H9 (cell line): ENCODE measurements around the gene CEP152. TPM values are rescaled to one million over a fixed set of nuclear protein-coding genes. Genes with fewer than 3 reads are reported as not detected.

Experiments used
- DNase-seq: peaks from one replicate; pipeline ENCODE4 v3.0.0-alpha.2; 2017
- H2AFZ ChIP-seq: one replicate; pipeline ENCODE4 v1.6.1; 2013; ENCODE audit warnings: mild to moderate bottlenecking, low read length, control low read depth, moderate library complexity
- H2AK5ac ChIP-seq: 2 replicates; pipeline ENCODE4 v1.6.1; 2013; ENCODE audit warnings: low read length, control low read depth, mixed read lengths; ENCODE audit not compliant: insufficient read length
- H2BK120ac ChIP-seq: one replicate; pipeline ENCODE4 v1.6.1; 2013; ENCODE audit warnings: low read depth, mild to moderate bottlenecking, low read length, control low read depth, inconsistent platforms; ENCODE audit not compliant: poor library complexity, severe bottlenecking
- H2BK12ac ChIP-seq: 2 replicates; pipeline ENCODE4 v1.6.1; 2013; ENCODE audit warnings: low read length, control low read depth, mixed read lengths, low read depth; ENCODE audit not compliant: insufficient read length
- H2BK15ac ChIP-seq: 2 replicates; pipeline ENCODE4 v1.6.1; 2013; ENCODE audit warnings: low read depth, low read length, control low read depth
- H2BK20ac ChIP-seq: one replicate; pipeline ENCODE4 v1.6.1; 2013; ENCODE audit warnings: low read depth, mild to moderate bottlenecking, low read length, control low read depth, inconsistent platforms; ENCODE audit not compliant: poor library complexity, severe bottlenecking
- H2BK5ac ChIP-seq: 2 replicates; pipeline ENCODE4 v1.6.1; 2013; ENCODE audit warnings: low read length, control low read depth, mixed read lengths; ENCODE audit not compliant: insufficient read length
- H3K14ac ChIP-seq: 2 replicates; pipeline ENCODE4 v1.6.1; 2013; ENCODE audit warnings: low read length, control low read depth; ENCODE audit not compliant: insufficient read depth
- H3K18ac ChIP-seq: 2 replicates; pipeline ENCODE4 v1.6.1; 2013; ENCODE audit warnings: low read depth, mild to moderate bottlenecking, mixed read lengths, low read length, control low read depth; ENCODE audit not compliant: insufficient read length
- H3K23ac ChIP-seq: 2 replicates; pipeline ENCODE4 v1.6.1; 2013; ENCODE audit warnings: low read length, control low read depth, mixed read lengths, low read depth; ENCODE audit not compliant: insufficient read length
- H3K23me2 ChIP-seq: 2 replicates; pipeline ENCODE4 v1.6.1; 2013; ENCODE audit warnings: low read depth, mild to moderate bottlenecking, mixed read lengths, low read length, control low read depth; ENCODE audit not compliant: insufficient read length, poor library complexity, severe bottlenecking
- H3K27ac ChIP-seq: 2 replicates; pipeline ENCODE4 v1.5.1; 2013; ENCODE audit warnings: low read length, control low read depth, mixed read lengths, low read depth; ENCODE audit not compliant: insufficient read length
- H3K27me3 ChIP-seq: 2 replicates; pipeline ENCODE4 v1.6.1; 2013; ENCODE audit warnings: low read length, control low read depth, inconsistent platforms; ENCODE audit not compliant: insufficient read depth
- H3K4ac ChIP-seq: 2 replicates; pipeline ENCODE4 v1.6.1; 2013; ENCODE audit warnings: low read depth, mild to moderate bottlenecking, control low read depth, inconsistent platforms, low read length, moderate library complexity
- H3K4me1 ChIP-seq: 2 replicates; pipeline ENCODE4 v1.6.1; 2013; ENCODE audit warnings: low read length, control low read depth, inconsistent platforms; ENCODE audit not compliant: insufficient read depth
- H3K4me2 ChIP-seq: 2 replicates; pipeline ENCODE4 v1.6.1; 2013; ENCODE audit warnings: low read length, control low read depth, mixed read lengths; ENCODE audit not compliant: insufficient read length, insufficient read depth
- H3K56ac ChIP-seq: 2 replicates; pipeline ENCODE4 v1.6.1; 2013; ENCODE audit warnings: low read depth, mild to moderate bottlenecking, mixed read lengths, low read length, control low read depth; ENCODE audit not compliant: insufficient read length
- H3K79me1 ChIP-seq: 2 replicates; pipeline ENCODE4 v1.6.1; 2013; ENCODE audit warnings: low read depth, mild to moderate bottlenecking, moderate library complexity, low read length, control low read depth, inconsistent platforms; ENCODE audit not compliant: insufficient read depth, poor library complexity, severe bottlenecking
- H3K79me2 ChIP-seq: 2 replicates; pipeline ENCODE4 v1.6.1; 2013; ENCODE audit warnings: low read length, control low read depth, inconsistent platforms; ENCODE audit not compliant: insufficient read depth
- H3K9ac ChIP-seq: 2 replicates; pipeline ENCODE4 v1.6.1; 2013; ENCODE audit warnings: low read length, control low read depth, mixed read lengths; ENCODE audit not compliant: insufficient read length; ENCODE audit errors: extremely low read depth
- H3K9me3 ChIP-seq: one replicate; pipeline ENCODE4 v1.6.1; 2013; ENCODE audit warnings: low read depth, low read length, inconsistent platforms; ENCODE audit not compliant: control insufficient read depth
- H3T11ph ChIP-seq: one replicate; pipeline ENCODE4 v1.6.1; 2013; ENCODE audit warnings: mild to moderate bottlenecking, low read length, control low read depth, inconsistent platforms
- H4K20me1 ChIP-seq: one replicate; pipeline ENCODE4 v1.6.1; 2013; ENCODE audit not compliant: control insufficient read depth, insufficient read length, insufficient read depth
- H4K5ac ChIP-seq: 2 replicates; pipeline ENCODE4 v1.6.1; 2013; ENCODE audit warnings: low read depth, mild to moderate bottlenecking, mixed read lengths, low read length, control low read depth; ENCODE audit not compliant: insufficient read length
- H4K8ac ChIP-seq: replicated peaks from 2 replicates; pipeline ENCODE4 v1.6.1; 2013; ENCODE audit warnings: low read length, control low read depth, mixed read lengths, low read depth; ENCODE audit not compliant: insufficient read length
- H4K91ac ChIP-seq: 2 replicates; pipeline ENCODE4 v1.6.1; 2013; ENCODE audit warnings: low read depth, mild to moderate bottlenecking, moderate library complexity, mixed read lengths, low read length, control low read depth; ENCODE audit not compliant: insufficient read length
- H3K27ac Mint-ChIP-seq, 3 experiments: 2 replicates in 2 of 3; 3 replicates in 1 of 3; pipeline ENCODE4 v1.8.0; 2020 to 2021; ENCODE audit warnings: mixed read lengths in 3 of 3, mild to moderate bottlenecking in 1 of 3, moderate library complexity in 1 of 3
- H3K27me3 Mint-ChIP-seq: 2 replicates; pipeline ENCODE4 v1.8.0; 2021; ENCODE audit warnings: low read depth, mild to moderate bottlenecking, moderate library complexity, mixed read lengths
- H3K36me3 Mint-ChIP-seq, 3 experiments: 2 replicates in 2 of 3; 3 replicates in 1 of 3; pipeline ENCODE4 v1.8.0; 2020 to 2021; ENCODE audit warnings: low read depth in 3 of 3, mixed read lengths in 3 of 3; ENCODE audit not compliant: insufficient read depth in 1 of 3
- H3K4me1 Mint-ChIP-seq, 2 experiments: 2 replicates each; pipeline ENCODE4 v1.8.0; 2020; ENCODE audit warnings: mixed read lengths in 2 of 2
- H3K4me3 Mint-ChIP-seq, 2 experiments: 2 replicates in 1 of 2; 3 replicates in 1 of 2; pipeline ENCODE4 v1.8.0; 2020 to 2021; ENCODE audit warnings: mild to moderate bottlenecking in 2 of 2, mixed read lengths in 2 of 2, moderate library complexity in 1 of 2
- H3K9me3 Mint-ChIP-seq, 2 experiments: 2 replicates in 1 of 2; 3 replicates in 1 of 2; pipeline ENCODE4 v1.8.0; 2020; ENCODE audit warnings: mild to moderate bottlenecking in 2 of 2, mixed read lengths in 2 of 2, moderate library complexity in 1 of 2
- WGBS: extraction: QIAGEN DNeasy Blood & Tissue Kit; methylation state at CpG from one replicate; pipeline ENCODE4 v1.1.7; 2013; ENCODE audit warnings: missing lambda C conversion rate, low lambda C conversion rate, mixed read lengths; ENCODE audit not compliant: insufficient read length; ENCODE audit errors: extremely low coverage; 5-methylcytosine and 5-hydroxymethylcytosine counted together
- total RNA-seq: library from RNA; stranded (reverse); gene quantifications from 2 replicates; pipeline ENCODE4 v1.2.1, GENCODE V29; 2021
- TF ChIP-seq, protein P1 (sequence below): fragments of 200-600 bp; sonication (generic); conservative IDR thresholded peaks from 3 replicates; pipeline ENCODE4 v1.8.0; 2021; ENCODE audit warnings: antibody characterized with exemption, mild to moderate bottlenecking

The CEP152 gene
- total RNA-seq, 1 experiment from 2014 or later: 10.9 TPM

DNA sequence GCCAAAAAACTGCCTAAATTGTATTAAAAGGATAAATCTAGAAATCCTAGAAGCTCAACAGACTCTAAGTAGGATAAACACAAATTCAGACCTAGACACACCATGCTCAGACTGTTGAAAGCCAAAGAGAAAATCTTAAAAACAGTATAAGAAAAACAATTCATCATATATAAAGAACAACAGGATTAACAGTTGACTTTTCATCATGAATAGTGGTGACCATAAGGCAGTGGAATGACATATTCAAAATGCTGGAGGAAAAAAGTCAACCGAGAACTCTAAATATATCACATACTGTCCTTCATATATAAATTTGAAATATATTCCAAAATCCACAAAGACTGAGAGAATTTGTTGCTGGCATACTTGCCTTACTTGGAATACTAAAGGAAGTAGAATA lies 77.3 kb downstream of the CEP152 start:
- Histone ChIP-seq H3K14ac (no peak overlapping the region), H2BK15ac (no peak overlapping the region), H3K4ac (no peak overlapping the region), H3K56ac (no peak overlapping the region), H4K5ac (no peak overlapping the region), H2BK20ac (no peak overlapping the region), H3K9ac (no peak overlapping the region), H3K27ac (no peak overlapping the region), H3K18ac (no peak overlapping the region), H3K9me3 (no peaks in the 10 kb centered on the region), H3T11ph (no peak overlapping the region), H3K4me2 (no peak overlapping the region), H3K4me1 (no peaks in the 10 kb centered on the region), H4K91ac (no peak overlapping the region), H2AFZ (no peak overlapping the region), H2BK5ac (no peak overlapping the region), H3K79me1 (no peaks in the 10 kb centered on the region), H3K79me2 (no peaks in the 10 kb centered on the region), H3K23ac (no peak overlapping the region), H3K23me2 (no peaks in the 10 kb centered on the region), H2BK12ac (no peak overlapping the region), H4K8ac (no peak overlapping the region), H2AK5ac (no peak overlapping the region), H3K27me3 (no peaks in the 10 kb centered on the region), H2BK120ac (no peak overlapping the region), H4K20me1 (no peaks in the 10 kb centered on the region)
- no peak overlapping the region for H3K27ac Mint-ChIP-seq
- peaks cover 15 to 23% (median 20%) of the 10 kb centered on the region in 3 experiments for H3K36me3 Mint-ChIP-seq
- no peaks in the 10 kb centered on the region for H3K27me3 Mint-ChIP-seq
- DNase-seq: no peak
- H3K4me3 Mint-ChIP-seq: no peak overlapping the region
- H3K4me1 Mint-ChIP-seq: no peaks in the 10 kb centered on the region
- no CpG with 5 or more reads among the region's 1 CpG for WGBS
- peaks cover 7 to 10% of the 10 kb centered on the region in 2 experiments; a peak in 4 of 5 replicates for H3K9me3 Mint-ChIP-seq
- TF ChIP-seq, protein P1, sequence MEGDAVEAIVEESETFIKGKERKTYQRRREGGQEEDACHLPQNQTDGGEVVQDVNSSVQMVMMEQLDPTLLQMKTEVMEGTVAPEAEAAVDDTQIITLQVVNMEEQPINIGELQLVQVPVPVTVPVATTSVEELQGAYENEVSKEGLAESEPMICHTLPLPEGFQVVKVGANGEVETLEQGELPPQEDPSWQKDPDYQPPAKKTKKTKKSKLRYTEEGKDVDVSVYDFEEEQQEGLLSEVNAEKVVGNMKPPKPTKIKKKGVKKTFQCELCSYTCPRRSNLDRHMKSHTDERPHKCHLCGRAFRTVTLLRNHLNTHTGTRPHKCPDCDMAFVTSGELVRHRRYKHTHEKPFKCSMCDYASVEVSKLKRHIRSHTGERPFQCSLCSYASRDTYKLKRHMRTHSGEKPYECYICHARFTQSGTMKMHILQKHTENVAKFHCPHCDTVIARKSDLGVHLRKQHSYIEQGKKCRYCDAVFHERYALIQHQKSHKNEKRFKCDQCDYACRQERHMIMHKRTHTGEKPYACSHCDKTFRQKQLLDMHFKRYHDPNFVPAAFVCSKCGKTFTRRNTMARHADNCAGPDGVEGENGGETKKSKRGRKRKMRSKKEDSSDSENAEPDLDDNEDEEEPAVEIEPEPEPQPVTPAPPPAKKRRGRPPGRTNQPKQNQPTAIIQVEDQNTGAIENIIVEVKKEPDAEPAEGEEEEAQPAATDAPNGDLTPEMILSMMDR: no peak
